ENCODE data around the gene DAPL1.

DAPL1 gene

GRCh38 chr2:158778243-158778642 is 16.9 kb upstream of the DAPL1 start:
- DNase-seq, result no peak

DNA sequence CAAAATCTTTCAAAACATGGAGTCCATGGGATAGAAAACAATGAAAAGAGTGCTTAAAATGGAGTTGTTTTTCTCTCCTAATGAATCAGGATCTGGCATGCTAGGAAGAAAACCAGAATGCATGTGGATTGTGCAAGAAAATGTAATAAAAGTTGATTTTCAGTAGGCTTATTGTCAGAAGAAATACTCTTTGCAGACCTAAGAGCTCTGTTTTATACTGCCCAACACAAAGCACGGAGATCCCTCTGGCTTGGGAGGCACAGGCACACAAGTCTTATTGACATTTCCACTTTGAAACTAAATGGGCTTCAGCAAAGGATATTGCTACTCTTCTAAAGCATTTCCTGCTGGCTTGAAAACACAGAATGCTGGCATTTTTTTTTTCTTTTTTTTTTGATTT is 15.5 kb upstream of the DAPL1 start:
- DNase-seq, result no peak

- no peak for DNase-seq
Observed at GRCh38 chr2:158781353-158781961, 13.7 kb upstream of the DAPL1 start.

- no peak for DNase-seq
Observed at GRCh38 chr2:158782136-158782535, 13.0 kb upstream of the DAPL1 start.

DNA sequence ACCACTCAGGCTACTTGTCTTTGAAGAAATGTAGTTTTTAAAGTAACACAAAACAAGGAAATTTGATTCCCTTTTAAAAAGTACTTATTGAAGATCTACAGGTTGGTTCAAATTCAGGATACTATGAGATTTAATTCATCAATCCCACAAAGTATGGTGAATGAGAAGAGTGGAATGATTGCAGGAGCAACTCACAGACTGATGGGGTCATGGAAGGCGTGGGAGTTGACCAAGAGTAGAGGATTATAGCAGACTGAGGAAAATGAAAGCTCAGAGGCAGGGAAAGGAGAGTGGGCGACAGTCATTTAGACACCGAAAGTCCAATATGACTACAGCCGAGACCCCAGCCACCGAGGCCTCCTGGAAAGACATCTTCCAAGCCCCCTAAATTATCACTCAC is 12.5 kb upstream of the DAPL1 start:
- DNase-seq, result no peak

- DNase-seq, result no peak
Observed at GRCh38 chr2:158783923-158784322, 11.2 kb upstream of the DAPL1 start.

DNA sequence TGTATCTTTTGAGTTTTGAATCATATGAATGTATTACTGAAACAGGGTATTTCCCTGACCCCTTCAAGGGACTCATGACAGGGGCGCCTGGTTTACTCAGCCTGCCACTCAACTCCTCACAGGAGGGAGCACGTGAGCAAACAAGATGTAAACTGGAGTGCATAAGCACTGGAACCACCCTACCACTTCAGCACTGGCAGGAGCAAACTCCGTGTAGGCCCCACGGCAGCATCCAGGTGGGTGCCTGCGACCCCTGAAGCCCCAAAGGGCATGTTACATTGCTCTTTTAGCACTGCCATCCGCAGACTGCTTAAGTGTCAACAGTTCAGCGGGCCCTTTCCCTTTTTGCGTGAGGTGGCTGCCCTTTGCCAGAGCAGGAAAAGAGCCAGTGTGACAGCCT is 8.2 kb upstream of the DAPL1 start:
- no peak for DNase-seq

GRCh38 chr2:158788951-158789350 is 6.2 kb upstream of the DAPL1 start:
- DNase-seq, result no peak

GRCh38 chr2:158796652-158797051 is 1.5 kb downstream of the DAPL1 start:
- DNase-seq, result no peak

- DNase-seq, result no peak
Observed at GRCh38 chr2:158797963-158798700, 3.0 kb downstream of the DAPL1 start.

GRCh38 chr2:158799181-158799580 is 4.1 kb downstream of the DAPL1 start:
- no peak for DNase-seq

DNA sequence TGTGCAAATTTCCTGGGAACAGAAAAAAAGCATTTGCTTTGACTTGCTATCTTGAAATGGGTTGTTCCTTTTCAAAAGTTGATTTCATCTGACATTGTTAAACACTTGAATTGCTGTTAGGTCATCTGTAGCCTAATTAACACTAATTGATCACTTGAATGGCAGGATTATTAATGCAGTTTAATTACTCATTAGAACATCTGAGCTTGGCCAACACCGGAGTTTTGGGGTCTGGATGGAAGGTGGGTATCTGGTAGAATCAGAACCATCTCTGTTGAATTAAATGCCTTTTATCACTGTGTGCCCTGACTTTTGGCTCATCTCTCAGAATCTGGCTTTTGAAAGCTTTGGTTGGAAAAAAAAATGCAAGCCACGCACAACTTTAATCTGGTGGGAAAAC is 8.4 kb downstream of the DAPL1 start:
- no peak for DNase-seq

DNA sequence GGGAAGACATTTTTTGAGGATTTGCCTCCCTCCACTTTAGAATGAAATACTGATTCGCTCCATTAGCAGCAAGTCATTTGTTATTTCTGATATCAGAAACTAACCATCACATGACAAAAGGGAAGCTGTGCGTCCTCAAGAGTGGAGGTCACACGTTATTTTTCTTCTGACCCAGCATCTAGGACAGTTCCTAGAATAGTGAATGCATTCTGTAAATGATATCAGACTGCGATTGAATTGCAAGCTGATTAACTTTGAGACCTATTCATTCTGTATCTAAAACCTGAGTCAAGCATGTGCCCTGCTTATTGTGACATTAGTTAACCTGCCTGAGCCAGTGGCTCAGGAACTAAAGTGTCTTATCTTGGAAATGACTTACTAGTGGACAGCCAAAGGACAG is 10.1 kb downstream of the DAPL1 start:
- DNase-seq, result no peak

GRCh38 chr2:158805936-158806335 is 10.8 kb downstream of the DAPL1 start:
- no peak for DNase-seq

GRCh38 chr2:158806941-158807340 is 11.8 kb downstream of the DAPL1 start:
- no peak for DNase-seq

- DNase-seq, result no peak
Observed at GRCh38 chr2:158808426-158808825, 13.3 kb downstream of the DAPL1 start.

DNA sequence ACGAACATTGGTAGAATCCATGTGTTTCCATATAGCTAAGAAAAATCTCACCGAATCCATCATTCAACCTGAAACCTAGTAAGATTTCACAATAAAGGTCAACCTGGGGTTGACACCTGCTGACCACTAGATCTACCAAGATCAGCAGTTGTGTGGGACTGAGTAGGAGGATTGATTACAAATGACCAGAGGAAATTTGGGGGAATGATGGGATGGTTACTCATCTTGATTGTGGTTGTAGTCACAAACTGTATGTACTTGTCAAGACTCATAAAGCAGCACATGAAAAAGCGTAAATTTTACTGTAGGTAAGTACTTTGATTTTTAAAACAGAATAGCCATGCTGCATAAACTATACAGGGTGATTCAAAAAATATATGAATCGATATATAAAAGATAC is 14.7 kb downstream of the DAPL1 start:
- no peak for DNase-seq

DNA sequence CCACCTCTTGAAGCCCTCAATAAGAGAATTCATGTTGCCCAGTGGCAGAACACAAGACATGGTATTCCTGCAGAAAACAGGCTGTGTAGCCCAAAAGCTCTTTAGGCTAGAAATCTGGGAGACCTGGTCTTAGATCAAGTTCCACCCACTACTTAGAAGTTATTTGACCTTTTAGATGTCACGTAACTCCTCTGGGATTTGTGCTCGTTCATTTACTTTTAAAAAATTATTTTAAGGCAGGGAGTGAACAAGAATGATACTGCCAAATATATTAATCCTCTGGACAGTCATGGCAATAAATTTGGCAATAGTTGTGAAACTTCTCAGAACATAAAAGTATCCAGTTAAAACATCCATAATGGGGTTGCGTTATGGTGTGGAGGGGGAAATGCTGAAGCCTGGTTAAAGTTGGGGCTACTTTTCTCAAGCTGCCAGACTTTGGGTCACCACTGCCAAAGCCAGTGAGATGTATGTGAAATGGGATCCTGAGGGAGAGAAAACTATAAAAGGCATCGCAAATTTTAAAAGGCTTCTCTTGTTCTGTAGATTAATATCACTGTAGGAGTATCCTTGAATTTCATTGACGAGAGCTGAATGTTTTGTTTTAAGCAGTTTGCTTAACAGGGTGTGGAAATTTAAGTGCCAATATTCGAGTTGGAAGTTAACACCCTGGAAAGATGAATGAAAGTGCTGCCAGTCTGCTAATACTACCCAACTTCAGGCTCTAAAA is 15.8 kb downstream of the DAPL1 start:
- no peak for DNase-seq

- DNase-seq, result no peak
Observed at GRCh38 chr2:158815166-158815565, 20.0 kb downstream of the DAPL1 start.

DNA sequence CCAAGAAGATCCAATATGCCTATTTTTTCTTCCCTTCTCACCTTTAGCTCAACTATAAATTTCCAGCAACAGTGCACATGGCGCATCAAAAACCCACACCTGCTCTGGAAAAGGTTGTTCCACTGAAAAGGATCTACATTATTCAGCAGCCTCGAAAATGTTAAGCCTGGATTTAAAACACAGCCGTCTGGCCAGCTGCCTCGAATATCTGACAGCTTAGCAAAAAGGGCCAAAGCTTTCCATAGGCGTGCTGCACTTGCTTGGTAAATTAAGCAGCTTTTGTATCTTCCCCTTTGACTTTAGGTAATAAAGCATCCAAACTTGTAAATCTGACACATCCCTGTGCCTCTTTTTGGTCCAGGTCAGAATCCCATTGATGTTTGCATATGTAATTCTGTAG is 20.5 kb downstream of the DAPL1 start:
- no peak for DNase-seq

DNA sequence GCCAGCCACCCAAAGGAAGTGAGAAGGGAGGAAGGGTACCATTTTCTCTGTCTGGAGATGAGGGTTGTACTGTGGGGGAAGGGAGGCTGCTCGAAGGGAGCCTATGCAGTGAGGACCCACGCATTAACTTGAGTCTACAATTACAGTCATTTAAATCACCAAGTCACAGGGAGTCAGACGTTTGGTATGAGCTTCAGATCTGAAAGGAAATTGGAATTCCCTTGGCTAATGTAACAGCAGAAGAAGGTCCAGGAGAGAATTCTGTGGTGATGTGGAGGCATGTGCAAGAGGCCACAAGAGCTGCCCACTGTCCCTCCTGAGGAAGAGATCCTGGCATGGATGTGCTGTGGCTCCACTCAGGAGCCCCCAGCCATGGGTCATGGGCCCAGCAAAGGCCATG is 22.5 kb downstream of the DAPL1 start:
- no peak for DNase-seq

DNA sequence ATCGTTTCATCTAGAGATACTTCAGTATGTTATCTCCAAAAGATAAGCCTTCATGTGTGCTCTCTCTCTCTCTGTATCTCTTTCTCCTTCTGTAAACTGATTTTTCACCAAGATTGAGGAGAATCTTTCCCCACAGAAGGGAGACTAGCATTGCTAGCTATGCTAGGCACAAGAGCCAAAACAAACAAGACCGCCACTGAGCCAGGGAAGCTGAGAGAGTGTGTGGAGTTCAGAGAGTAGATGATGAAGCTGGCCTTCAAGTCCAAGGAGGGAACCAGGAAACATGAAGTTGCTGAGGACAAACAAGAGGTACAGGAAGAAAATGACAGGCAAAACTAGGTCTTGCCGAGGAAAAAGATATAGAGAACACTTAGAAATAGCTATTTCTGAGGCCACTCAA is 23.4 kb downstream of the DAPL1 start:
- DNase-seq, result no peak

GRCh38 chr2:158822193-158822592 is 27.1 kb downstream of the DAPL1 start:
- no peak for DNase-seq

DNA sequence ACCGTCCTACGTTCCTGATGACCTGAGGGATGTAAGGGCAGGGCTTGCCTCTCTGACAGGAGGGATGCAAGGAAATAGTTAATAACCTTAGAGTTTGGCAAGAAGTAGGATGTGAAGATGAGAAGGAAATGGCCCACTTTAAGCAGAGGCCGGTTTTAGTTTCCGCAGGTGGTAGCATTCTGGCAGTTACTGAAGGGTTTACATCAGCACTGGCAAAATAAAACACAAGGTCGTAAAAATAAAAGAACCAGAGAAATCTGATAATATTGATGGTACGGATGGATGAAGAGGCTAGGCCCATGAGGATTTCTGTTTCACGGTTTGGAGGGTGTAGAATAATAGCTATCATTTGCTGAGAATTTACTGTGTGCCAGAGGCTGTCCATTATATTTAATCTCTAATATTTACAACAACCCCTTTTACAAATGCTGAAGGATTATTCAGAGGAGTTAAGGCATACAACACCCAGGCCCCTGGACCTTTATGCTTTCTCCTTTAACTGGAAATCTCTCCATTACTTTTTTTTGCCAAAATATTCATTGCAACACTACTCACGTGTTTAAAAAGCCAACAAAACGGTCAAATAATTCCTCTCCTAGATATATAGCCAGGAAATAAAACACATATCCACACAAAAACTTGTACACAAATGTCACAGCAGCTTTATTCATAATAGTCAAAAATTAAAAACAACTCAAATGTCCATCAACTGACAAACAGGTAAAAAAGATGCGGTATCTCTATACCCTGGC is 28.5 kb downstream of the DAPL1 start:
- DNase-seq, result no peak
